ENCODE results near the gene M6PR.
A peak's percentile ranks its signal among the peaks of the same experiment; 100 is the strongest.
"Not testable (repeated sequence)": the region's sequence is repeated elsewhere in the genome, so short reads cannot be mapped to it uniquely, and the experiment has no call there.

The M6PR gene

DNA sequence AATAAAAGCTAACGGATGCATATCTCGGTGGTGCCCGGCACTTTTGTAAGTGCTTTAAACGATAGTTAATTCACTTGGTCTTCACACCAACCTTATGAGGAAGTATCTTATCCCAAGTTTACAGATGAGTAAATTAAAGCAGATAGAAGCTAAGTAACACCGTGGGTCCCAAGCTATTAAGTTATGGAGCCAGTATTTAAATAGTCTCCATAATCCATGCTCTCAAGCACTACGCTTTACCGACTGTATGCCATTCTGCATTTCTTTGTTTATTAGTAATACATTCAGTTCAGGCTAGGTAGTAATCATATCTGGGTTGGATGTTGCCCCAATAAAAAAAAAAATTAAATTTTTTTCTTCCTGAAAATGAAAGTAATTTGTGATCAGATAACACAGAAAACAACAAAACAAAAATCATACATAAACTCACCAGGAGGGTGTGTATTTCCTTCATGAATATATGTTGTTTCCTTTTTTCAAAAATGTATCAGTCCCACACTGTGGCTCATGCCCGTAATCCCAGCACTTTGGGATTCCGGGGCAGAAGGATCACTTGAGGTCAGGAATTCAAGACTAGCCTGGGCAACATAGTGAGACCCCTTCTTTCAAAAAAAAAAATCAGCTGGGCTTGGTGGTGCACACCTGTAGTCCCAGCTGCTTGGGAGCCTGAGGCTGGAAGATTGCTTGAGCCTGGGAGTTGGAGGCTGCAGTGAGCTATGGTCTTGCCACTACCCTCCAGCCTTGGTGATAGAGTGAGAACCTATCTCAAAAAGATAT is 1.4 kb upstream of the M6PR start:
- no peak for DNase-seq

GRCh38 chr12:8950221-8950527 is 729 bp upstream of the M6PR start:
- DNase-seq, result no peak

- peak in 1 of 2 experiments; percentile 39 for DNase-seq
Observed at GRCh38 chr12:8948701-8949341, 624 bp downstream of the M6PR start.

DNA sequence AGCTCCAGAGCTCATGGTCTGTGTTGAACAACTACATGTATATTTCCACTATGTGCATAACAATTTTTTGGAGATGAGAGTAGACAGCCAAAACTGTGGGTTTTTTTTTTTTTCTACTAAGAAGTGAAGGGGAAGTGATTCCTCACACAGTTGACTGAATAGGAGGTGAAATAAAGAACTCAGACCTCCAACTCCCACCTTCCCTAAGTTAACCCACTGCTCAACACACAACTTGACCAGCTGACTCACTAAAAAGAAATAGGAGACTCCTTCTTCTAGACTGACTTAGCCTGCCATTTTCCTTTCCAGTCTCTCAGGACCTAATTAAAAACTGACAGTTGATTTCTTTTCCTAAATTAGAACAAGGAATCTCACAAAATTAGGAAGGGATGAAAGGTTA is 1.7 kb downstream of the M6PR start:
- DNase-seq, result no peak

GRCh38 chr12:8946733-8947132 is 2.7 kb downstream of the M6PR start:
- DNase-seq, result no peak

DNA sequence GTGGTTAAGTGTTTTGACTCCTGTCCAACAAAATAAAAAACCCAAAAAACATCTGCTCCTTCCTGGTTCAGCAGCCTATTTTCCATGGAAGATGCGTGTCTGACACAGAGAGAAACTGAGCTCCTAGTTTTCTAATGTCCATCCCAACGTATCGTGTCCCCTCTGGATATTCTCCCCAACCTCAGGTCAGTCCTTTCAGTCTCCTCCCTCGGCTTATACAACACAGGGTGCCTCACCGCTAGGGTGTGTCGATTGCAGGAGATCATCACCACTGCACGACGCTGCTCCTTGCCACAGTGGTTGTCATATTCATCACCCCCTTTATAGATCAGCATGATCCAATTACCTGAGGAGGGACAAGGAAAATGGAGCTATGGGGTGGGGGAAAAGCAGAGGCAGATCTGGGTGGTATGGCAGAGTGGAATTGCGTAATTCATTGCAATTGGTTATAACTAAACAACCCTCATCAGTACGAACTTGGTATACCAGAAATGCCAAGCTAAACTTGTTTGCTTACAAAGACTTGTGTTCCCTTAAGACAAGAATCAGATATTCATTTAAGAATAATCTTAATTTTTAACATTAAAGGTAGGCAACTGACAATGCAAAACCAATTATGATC is 5.8 kb downstream of the M6PR start:
- no peak for DNase-seq

DNA sequence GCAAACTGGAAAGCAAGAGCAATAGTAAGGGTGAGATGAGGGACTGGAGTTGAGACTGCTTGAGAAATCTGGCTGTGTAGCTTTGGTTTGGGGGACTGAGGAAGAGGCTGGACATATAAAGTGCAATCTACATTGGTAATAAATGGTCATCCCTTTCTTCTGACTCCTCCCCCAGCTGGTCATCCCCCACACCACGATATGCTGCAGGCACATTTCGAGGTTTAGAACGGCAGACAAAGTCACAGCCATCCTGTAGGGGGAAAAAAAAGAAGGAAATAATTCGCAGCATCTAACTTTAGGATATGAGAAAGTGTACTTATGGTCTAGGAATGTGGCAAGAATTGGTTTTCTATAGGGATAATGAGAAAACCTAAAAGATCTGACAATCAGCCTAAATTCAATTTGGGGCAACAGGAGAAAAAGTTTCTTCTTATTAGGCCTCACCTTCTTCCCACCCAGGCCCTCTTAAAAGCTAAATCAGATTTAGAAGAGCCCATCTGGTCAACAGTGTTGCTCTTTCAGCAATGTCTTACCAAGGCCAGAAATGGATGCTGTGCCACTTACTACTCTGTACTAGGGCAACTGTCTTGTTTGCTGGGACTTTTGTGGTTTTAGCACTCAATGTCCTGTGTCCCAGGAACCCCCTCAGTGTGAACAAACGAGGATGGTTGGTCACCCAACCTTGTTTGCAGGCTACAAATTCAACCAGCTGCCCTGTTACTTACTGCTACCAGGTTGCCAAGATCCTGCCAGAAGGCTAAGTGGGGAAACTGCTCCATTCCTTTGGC is 7.6 kb downstream of the M6PR start:
- DNase-seq, result no peak

- DNase-seq, result not testable (repeated sequence)
Observed at GRCh38 chr12:8937842-8938442, 11.5 kb downstream of the M6PR start.

GRCh38 chr12:8936735-8937134 is 12.7 kb downstream of the M6PR start:
- no peak for DNase-seq

DNA sequence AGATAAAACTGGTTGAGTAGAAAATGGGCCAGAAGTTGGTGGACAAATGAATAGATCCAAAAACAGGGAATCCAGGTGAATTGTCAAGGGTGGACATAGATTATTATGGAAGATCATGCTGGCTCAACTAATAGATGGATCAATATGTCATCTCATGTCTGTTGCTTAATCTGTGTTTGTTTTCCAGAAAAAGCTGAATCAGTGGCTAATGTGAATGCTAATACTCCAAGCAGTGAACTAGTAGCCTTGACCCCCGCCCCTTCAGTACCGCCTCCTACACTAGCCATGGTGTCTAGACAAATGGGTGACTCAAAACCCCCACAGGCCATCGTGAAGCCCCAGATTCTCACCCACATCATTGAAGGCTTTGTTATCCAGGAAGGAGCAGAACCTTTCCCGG is 15.4 kb downstream of the M6PR start:
- not testable (repeated sequence) for DNase-seq

DNA sequence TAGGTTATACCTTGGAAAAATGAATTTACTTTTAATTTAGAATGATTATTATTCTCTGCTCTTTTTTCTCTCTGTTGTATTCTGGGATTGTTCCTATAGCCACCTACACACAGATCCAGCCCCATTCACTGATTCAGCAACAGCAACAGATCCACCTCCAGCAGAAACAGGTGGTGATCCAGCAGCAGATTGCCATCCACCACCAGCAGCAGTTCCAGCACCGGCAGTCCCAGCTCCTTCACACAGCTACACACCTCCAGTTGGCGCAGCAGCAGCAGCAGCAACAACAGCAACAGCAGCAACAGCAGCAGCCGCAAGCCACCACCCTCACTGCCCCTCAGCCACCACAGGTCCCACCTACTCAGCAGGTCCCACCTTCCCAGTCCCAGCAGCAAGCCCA is 17.0 kb downstream of the M6PR start:
- DNase-seq, result not testable (repeated sequence)

DNA sequence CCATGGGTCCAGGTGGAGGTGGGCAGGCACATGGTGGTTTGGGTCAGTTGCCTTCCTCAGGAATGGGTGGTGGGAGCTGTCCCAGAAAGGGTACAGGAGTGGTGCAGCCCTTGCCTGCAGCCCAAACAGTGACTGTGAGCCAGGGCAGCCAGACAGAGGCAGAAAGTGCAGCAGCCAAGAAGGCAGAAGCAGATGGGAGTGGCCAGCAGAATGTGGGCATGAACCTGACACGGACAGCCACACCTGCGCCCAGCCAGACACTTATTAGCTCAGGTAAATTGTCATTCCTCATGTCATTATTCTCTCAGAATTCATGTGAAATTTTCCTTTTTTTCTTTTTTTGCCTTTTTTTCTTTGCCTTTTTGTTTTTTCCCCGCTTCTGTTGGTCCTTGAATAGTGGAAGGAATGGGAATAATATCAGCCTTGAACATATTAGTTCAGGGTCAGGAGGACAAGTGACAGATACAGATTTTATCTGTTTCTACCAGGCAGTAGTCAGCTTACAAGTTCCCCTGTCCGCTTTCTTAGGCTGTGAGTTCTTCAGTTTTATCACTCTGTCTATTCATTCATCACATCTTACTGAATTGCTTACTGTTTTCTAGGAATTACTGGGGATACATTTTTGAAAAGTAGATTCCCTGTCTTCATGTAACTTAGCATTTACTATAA is 18.7 kb downstream of the M6PR start:
- not testable (repeated sequence) for DNase-seq

DNA sequence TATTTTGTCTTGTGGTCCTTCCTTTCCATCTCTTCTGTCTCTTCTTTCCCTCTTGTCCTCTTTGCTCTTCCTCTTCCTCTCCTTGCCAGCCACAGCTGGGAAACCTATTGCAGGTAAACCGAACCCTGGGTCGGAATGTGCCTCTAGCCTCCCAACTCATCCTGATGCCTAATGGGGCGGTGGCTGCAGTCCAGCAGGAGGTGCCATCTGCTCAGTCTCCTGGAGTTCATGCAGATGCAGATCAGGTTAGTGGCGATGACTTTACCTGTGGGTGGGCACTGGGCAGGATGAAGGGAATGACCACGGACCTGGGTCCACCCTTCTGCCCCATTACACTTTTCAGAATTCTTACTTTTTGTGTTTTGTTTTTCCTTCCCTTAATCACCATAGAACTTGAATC is 26.9 kb downstream of the M6PR start:
- DNase-seq, result no peak

GRCh38 chr12:8919643-8920042 is 29.8 kb downstream of the M6PR start:
- not testable (repeated sequence) for DNase-seq

DNA sequence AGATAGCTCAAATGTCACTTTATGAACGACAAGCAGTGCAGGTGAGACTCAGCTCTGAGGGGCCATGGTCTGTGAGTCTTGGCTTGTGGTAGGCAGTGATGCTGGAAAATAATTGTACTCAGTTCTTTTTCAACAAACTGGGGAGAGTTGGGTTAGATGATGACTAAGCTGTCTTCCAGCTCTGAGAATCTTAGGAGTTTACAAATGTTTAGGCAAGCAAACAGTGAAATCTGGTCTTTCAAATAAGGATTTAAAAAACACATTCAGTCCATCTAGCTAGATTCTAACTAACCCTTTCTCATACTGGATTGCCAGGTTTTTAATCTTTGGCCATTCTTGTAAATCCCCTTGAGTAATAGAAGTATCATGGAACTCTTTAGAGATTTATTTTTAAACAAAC is 31.7 kb downstream of the M6PR start:
- no peak for DNase-seq

DNA sequence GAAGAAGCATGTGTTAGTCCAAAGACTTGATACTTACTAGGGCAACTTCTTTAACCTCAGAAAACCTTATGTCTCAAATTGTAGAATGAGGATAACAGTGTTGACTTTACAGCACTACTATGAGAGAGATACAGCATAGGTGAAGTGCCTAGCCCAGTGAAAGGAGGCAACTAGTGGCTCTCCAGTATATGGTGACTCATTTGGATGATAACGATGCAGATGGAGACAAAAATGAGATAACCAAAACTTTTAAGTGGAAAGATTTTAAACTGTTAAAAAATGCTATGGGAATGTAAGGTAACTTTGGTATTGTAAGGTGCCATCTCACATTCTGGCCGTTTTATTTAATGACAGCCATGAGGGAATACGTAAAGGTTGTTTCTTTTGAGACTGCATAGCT is 32.4 kb downstream of the M6PR start:
- DNase-seq, result no peak

DNA sequence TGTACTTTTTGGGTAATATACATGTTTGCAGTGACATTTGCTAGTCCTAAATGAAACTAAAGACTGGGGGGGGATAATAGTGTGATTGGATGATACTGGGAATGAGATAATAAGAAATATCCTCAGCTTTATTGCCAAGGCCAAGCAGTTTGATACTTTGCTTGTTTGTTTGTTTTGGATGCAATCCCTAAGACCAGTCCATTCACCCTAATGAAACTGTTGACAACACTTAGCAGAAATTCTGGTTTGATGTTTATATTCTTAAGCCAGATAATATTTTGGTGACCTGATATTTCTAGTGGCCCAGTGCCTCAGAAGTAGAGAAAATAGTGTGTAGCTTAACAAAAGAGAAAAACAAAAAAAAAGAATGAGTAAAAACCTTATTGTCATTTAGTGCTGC is 33.3 kb downstream of the M6PR start:
- DNase-seq, result no peak

- DNase-seq, result peak; percentile 10 to 44
Observed at GRCh38 chr12:8914716-8915526, 34.5 kb downstream of the M6PR start.

DNA sequence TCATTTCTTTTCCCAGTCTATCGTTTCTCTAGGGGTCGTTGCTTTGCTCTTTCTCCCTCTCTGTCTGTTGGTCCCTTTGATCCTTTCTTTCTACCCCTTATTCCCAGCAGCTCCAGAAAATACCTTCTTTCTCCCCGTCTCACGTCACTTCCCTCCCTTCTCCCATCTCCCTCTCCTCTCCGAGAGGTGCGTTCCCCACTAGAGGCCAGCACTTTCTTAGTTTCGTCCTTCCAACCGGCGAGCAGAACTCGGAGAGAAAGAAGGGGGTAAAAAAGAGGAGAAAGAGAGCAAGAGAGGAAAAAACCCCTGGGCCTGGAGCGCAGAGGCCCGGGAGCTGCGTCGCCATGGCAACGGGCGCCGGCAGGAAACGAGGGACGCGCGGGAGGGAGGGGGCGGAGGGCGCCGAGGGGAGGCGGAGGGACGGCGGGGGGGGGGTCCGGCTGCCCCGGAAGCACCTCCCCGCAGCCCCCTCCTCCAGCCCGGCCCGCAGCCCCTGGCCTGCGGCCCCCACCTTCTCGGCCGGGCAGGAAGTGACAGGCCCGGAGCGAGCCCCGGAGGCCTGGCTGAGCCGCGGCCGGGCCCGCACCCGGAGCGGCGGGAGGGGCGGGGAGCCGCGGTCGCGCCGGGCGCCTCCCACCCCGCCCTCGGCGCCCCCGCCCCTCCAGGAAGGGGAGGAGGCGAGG is 35.3 kb downstream of the M6PR start, which contains the start of gene PHC1:
Gene PHC1 (plus strand): TSS at position 477 of the 683 bp plus-strand sequence. CDS start 3,169 bp downstream, outside the sequence.
- DNase-seq, result peak; percentile 64 to 75

GRCh38 chr12:8913702-8914032 is 35.8 kb downstream of the M6PR start:
- DNase-seq, result peak in 1 of 2 experiments; percentile 42

- no peak for DNase-seq
Observed at GRCh38 chr12:8912914-8913313, 36.5 kb downstream of the M6PR start.

All from NCI-H524 (cell line).